Measurements from ENCODE around the gene PARD3B. TPM values are rescaled to one million over a fixed set of nuclear protein-coding genes. Genes with fewer than 3 reads are reported as not detected.

The PARD3B gene
- total RNA-seq, 1 experiment from 2014 or later = 6.4 TPM

DNA sequence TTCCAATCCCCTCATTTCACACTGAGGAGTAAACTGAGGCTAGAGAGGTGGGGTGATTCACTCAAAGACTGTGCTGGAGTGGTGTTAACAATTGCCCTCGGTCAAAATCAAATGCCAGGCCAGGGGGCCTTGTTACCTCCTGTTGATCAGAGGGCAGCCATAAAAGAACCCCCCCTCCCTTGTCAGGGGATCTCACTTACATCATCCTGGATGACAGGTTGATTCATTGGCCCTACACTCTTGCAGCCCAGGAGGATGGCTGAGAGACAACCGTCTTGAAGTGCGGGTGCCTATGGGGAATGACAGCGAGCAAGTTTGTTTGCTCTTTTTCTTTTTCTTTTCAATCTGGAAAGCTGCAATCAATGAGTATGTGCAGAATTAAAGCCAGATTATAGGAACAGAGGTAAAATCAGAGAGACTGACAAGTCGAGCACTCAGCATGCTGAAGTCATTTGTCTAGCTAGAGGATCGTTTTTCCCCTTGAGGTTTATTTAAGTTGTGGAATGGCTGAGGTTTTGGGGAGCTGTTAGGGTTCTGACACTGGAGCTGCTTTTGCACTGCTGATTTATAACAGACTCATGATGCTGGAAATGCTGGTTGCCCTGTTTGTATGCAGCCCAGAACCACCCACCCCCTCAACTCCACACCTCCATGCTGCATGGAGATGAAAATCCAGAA, 1110.6 kb downstream of the PARD3B start:
- no peak overlapping the region for H3K18ac ChIP-seq (ENCODE audit: insufficient read length, low read depth, low read length)
- peaks cover 4% of the 10 kb centered on the region; the same call in 1 of the 2 replicates for H3K27me3 Mint-ChIP-seq (ENCODE audit: low read depth)
- no peak overlapping the region for H4K5ac ChIP-seq (ENCODE audit: insufficient read length, low read depth, low read length)
- TF ChIP-seq, protein P1, sequence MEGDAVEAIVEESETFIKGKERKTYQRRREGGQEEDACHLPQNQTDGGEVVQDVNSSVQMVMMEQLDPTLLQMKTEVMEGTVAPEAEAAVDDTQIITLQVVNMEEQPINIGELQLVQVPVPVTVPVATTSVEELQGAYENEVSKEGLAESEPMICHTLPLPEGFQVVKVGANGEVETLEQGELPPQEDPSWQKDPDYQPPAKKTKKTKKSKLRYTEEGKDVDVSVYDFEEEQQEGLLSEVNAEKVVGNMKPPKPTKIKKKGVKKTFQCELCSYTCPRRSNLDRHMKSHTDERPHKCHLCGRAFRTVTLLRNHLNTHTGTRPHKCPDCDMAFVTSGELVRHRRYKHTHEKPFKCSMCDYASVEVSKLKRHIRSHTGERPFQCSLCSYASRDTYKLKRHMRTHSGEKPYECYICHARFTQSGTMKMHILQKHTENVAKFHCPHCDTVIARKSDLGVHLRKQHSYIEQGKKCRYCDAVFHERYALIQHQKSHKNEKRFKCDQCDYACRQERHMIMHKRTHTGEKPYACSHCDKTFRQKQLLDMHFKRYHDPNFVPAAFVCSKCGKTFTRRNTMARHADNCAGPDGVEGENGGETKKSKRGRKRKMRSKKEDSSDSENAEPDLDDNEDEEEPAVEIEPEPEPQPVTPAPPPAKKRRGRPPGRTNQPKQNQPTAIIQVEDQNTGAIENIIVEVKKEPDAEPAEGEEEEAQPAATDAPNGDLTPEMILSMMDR (conservative IDR thresholded peaks at IDR 0.05) = no peak
- H2BK12ac ChIP-seq (ENCODE audit: insufficient read length, low read depth, low read length) = no peak overlapping the region
- no CpG with 5 or more reads among the region's 6 CpGs for WGBS (ENCODE audit: extremely low coverage, insufficient read length, low lambda C conversion rate)
- H3K9ac ChIP-seq (ENCODE audit: extremely low read depth, insufficient read length, low read length) = no peak overlapping the region
- H3K9me3 ChIP-seq (ENCODE audit: control insufficient read depth, low read depth, low read length) = no peaks in the 10 kb centered on the region
- H3K14ac ChIP-seq (ENCODE audit: insufficient read depth, low read length) = no peak overlapping the region
- H3K4me3 Mint-ChIP-seq = no peak overlapping the region
- H3T11ph ChIP-seq (ENCODE audit: low read length) = no peak overlapping the region
- no peaks in the 10 kb centered on the region for H3K27me3 ChIP-seq (ENCODE audit: insufficient read depth, low read length)
- H3K27ac Mint-ChIP-seq = no peak overlapping the region
- no peak for DNase-seq
- no peaks in the 10 kb centered on the region for H3K4me1 ChIP-seq (ENCODE audit: insufficient read depth, low read length)
- no peak overlapping the region for H2AFZ ChIP-seq (ENCODE audit: low read length)
- H3K56ac ChIP-seq (ENCODE audit: insufficient read length, low read depth, low read length) = no peak overlapping the region
- H3K79me1 ChIP-seq (ENCODE audit: insufficient read depth, low read depth, low read length, poor library complexity, severe bottlenecking) = no peaks in the 10 kb centered on the region
- H2AK5ac ChIP-seq (ENCODE audit: insufficient read length, low read length) = no peak overlapping the region
- no peaks in the 10 kb centered on the region for H3K9me3 Mint-ChIP-seq
- no peaks in the 10 kb centered on the region for H3K23me2 ChIP-seq (ENCODE audit: insufficient read length, low read depth, low read length, poor library complexity, severe bottlenecking)
- no peak overlapping the region for H2BK120ac ChIP-seq (ENCODE audit: low read depth, low read length, poor library complexity, severe bottlenecking)
- H2BK5ac ChIP-seq (ENCODE audit: insufficient read length, low read length) = no peak overlapping the region
- H4K20me1 ChIP-seq (ENCODE audit: control insufficient read depth, insufficient read depth, insufficient read length) = no peaks in the 10 kb centered on the region
- H4K8ac ChIP-seq (replicated peaks; ENCODE audit: insufficient read length, low read depth, low read length) = no peak overlapping the region
- no peak overlapping the region for H3K4ac ChIP-seq (ENCODE audit: low read depth, low read length)
- no peak overlapping the region for H2BK15ac ChIP-seq (ENCODE audit: low read depth, low read length)
- no peak overlapping the region for H3K27ac ChIP-seq (ENCODE audit: insufficient read length, low read depth, low read length)
- H3K4me2 ChIP-seq (ENCODE audit: insufficient read depth, insufficient read length, low read length) = no peak overlapping the region
- H3K23ac ChIP-seq (ENCODE audit: insufficient read length, low read depth, low read length) = no peak overlapping the region
- H3K4me1 Mint-ChIP-seq = peaks cover 5 to 17% of the 10 kb centered on the region in 2 experiments
- no peak overlapping the region for H4K91ac ChIP-seq (ENCODE audit: insufficient read length, low read depth, low read length)
- H3K36me3 Mint-ChIP-seq (ENCODE audit: insufficient read depth in 1 of 3, low read depth in 3 of 3) = 0 out of 7 replicates have a peak, but pooled peaks cover 0 to 3% (median 0%) of the 10 kb centered on the region in 3 experiments
- no peaks in the 10 kb centered on the region for H3K79me2 ChIP-seq (ENCODE audit: insufficient read depth, low read length)
- no peak overlapping the region for H2BK20ac ChIP-seq (ENCODE audit: low read depth, low read length, poor library complexity, severe bottlenecking)

All from H9 (cell line).